Measurements from ENCODE around the gene NCAM2. TPM values are rescaled to one million over a fixed set of nuclear protein-coding genes. Genes with fewer than 3 reads are reported as not detected.

Gene NCAM2
- total and polyA plus RNA-seq, 2 donors (not counting 3 experiments of a cell fraction or from before 2014, with no cell fraction given), result 0.11 to 0.27 TPM

- Histone ChIP-seq H4K20me1 (replicated peaks; ENCODE audit: control insufficient read depth, extremely low read depth, insufficient read depth, low read length) (no peaks in the 10 kb centered on the region), H3K4me3 (replicated peaks in 1 of 3; ENCODE audit: insufficient read depth in 1 of 3, low read depth in 1 of 3, low read length in 3 of 3) (no peak overlapping the region), H3K9me1 (replicated peaks; ENCODE audit: control insufficient read depth, extremely low read depth, insufficient read depth, low read length) (no peaks in the 10 kb centered on the region), H3K27ac (ENCODE audit: insufficient read depth, low read depth, low read length) (no peak overlapping the region), H3K4me2 (ENCODE audit: insufficient read depth, low read length) (no peak overlapping the region), H3K9me3 (replicated peaks; ENCODE audit: control insufficient read depth, insufficient read depth, low read length) (no peaks in the 10 kb centered on the region), H3K27me3 (ENCODE audit: control insufficient read depth in 2 of 2, insufficient read depth in 2 of 2, low read length in 2 of 2) (no peaks in the 10 kb centered on the region), H3K79me2 (ENCODE audit: control insufficient read depth, insufficient read depth, low read length) (no peaks in the 10 kb centered on the region), H2AFZ (ENCODE audit: low read depth, low read length) (no peak overlapping the region), H3K9ac (replicated peaks; ENCODE audit: extremely low read depth, insufficient read depth, low read length) (no peak overlapping the region), H3K36me3 (ENCODE audit: control insufficient read depth in 2 of 2, extremely low read depth in 1 of 2, insufficient read depth in 2 of 2, low read length in 2 of 2) (no peaks in the 10 kb centered on the region), H3K4me1 (ENCODE audit: control insufficient read depth, extremely low read depth, insufficient read depth, low read length) (no peaks in the 10 kb centered on the region)
- no peak for DNase-seq (ENCODE audit: low read depth, low spot score)
- TF ChIP-seq EZH2 (IDR thresholded peaks at IDR 0.05; ENCODE audit: borderline replicate concordance, low read depth, low read length, severe bottlenecking), result no peak
- TF ChIP-seq JUN (IDR thresholded peaks at IDR 0.05; ENCODE audit: borderline replicate concordance, insufficient read depth, insufficient read length, low read depth), result no peak
- TF ChIP-seq POLR2AphosphoS5 (IDR thresholded peaks at IDR 0.05; ENCODE audit: insufficient read depth, low read depth, low read length), result no peak
- TF ChIP-seq MAX (IDR thresholded peaks at IDR 0.05; ENCODE audit: insufficient read depth, insufficient read length), result no peak
- no peak for TF ChIP-seq GATA2 (IDR thresholded peaks at IDR 0.05; ENCODE audit: insufficient read depth, insufficient read length, low read depth, low read length)
- no peak for TF ChIP-seq FOS (IDR thresholded peaks at IDR 0.05; ENCODE audit: borderline replicate concordance, insufficient read depth, low read length)
- TF ChIP-seq MYC (IDR thresholded peaks at IDR 0.05; ENCODE audit: low read depth, low read length), result no peak
- no peak for TF ChIP-seq POLR2A (IDR thresholded peaks at IDR 0.05; ENCODE audit: low read depth, low read length)
- dilution Hi-C loops (cut with MboI; ENCODE audit: extremely low pct_ligation_motif_present, low sequenced_read_pairs), result no loop called here
- no peak for FAIRE-seq
- ChIA-PET POLR2A (no interaction called here), CTCF (no interaction called here)
- intact Hi-C loops (cut with micrococcal nuclease), result no loop called here
- no TSS peak for BruUV-seq (replicated peaks)
Observed at GRCh38 chr21:21183092-21183491, 184.9 kb downstream of the NCAM2 start.
